Limb (tissue), 2 donors: ENCODE data around the gene COA4.
"Not testable (repeated sequence)": the region's sequence is repeated elsewhere in the genome, so short reads cannot be mapped to it uniquely, and the experiment has no call there.

Experiments
- DNase-seq, 2 donors: peaks; one replicate each; pipeline ENCODE4 v3.0.0-alpha.2; 2016; ENCODE audit errors: extremely low spot score in 2 of 2

The COA4 gene

GRCh38 chr11:73876424-73877310, at the start of gene COA4, which contains the start of gene PAAF1:
Gene COA4 (minus strand): TSS chr11:73876846. CDS start chr11:73873378, 3,468 bp downstream.
Gene PAAF1 (plus strand): TSS chr11:73876999. CDS start chr11:73877022, 23 bp downstream.
- peak; percentile 96 to 98 for DNase-seq

DNA sequence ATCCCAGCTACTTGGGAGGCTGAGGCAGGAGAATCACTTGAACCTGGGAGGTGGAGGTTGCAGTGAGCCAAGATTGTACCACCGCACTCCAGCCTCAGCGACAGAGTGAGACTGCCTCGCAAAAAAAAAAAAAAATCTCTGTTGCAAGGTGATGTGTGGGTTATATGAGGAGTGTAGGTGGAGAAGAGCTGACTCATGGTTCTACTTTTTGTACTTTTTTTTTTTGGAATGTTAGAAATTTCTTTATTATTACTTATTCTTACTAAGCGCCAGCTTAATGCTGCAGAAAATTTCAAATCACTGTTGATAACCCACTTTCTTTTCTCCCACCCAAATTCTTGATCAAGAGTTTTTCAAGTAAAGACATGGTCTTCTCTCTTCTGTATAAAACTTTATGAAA, 44.5 kb upstream of the COA4 start:
- DNase-seq, result no peak

GRCh38 chr11:73916435-73916834, 39.8 kb upstream of the COA4 start:
- no peak for DNase-seq

DNA sequence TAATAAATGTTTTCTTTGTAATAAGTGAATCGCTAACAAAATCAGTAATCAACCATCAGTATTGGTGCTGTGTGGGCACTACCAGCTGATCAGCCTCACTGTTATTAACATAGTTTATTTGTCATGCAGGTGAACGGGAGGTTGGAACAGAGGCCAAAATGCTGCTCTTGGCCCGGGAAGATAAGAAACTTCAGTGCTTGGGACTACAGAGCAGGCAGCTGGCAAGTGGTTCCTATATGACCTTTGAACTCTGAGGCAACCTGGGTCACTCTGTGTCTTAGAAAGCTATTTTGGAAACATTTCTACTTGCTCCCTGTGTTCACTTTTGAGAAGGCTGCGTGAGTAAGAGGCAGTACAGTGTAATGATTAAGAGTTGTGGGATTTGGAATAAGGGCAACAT, 37.6 kb upstream of the COA4 start:
- DNase-seq, result no peak

- no peak for DNase-seq
Observed at GRCh38 chr11:73913472-73913871, 36.8 kb upstream of the COA4 start.

GRCh38 chr11:73912026-73912425, 35.4 kb upstream of the COA4 start:
- DNase-seq, result no peak

- no peak for DNase-seq
Observed at GRCh38 chr11:73907191-73907590, 30.5 kb upstream of the COA4 start.

GRCh38 chr11:73902303-73902702, 25.7 kb upstream of the COA4 start:
- no peak for DNase-seq

- no peak for DNase-seq
Observed at GRCh38 chr11:73894725-73895335, 18.2 kb upstream of the COA4 start.

DNA sequence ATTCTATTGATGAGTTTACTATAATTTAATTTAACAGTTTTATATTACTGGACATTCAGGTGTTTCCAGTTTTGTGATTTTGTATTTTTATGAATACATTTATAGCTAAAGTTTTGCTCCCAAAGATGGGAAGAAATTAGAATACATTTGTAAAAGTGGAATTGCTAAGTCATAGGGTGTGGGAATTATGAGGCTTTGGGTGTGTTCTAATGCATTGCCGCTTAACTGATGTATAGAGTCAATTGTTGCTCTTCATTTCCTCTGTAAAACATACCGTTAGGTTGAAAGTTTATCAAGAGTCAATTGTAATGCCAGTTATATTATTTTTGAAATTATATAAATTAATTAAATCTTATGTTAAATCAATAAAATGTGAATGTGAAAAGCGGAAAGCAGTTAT, 16.4 kb upstream of the COA4 start:
- no peak for DNase-seq

- no peak for DNase-seq
Observed at GRCh38 chr11:73889536-73889935, 12.9 kb upstream of the COA4 start.

- DNase-seq, result no peak
Observed at GRCh38 chr11:73889019-73889418, 12.4 kb upstream of the COA4 start.

- no peak for DNase-seq
Observed at GRCh38 chr11:73888244-73888643, 11.6 kb upstream of the COA4 start.

DNA sequence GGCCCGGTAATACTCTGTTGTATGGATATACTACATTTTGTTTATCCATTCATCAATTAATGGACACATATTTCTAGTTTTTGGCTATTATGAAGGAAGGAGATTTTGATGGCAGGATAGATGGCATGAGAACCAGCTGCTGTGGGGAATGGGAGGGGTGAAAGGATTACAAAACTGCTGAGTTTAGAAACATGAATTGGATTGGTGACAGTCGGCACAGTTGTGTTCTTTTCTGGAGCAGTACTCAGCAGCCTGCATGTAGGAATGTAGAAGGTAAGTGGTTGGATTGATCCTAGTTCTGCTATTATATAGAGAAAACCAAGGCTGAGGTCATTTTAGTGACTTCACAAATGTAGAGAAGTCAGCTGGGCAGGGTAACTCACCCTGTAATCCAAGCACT, 7.2 kb upstream of the COA4 start:
- DNase-seq, result no peak

DNA sequence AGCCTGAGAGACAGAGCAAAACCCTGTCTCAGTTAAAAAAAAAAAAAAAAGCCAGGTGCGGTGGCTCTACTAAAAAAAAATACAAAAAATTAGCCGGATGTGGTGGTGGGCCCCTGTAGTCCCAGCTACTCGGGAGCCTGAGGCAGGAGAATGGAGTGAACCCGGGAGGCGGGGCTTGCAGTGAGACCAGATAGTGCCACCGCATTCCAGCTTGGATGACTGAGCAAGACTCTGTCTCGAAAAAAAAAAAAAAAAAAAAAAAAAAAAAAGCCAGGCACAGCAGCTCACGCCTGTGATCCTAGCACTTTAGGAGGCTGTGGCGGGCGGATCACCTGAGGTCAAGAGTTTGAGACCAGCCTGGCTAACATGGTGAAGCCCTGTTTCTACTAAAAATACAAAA, 3.8 kb upstream of the COA4 start:
- not testable (repeated sequence) for DNase-seq

DNA sequence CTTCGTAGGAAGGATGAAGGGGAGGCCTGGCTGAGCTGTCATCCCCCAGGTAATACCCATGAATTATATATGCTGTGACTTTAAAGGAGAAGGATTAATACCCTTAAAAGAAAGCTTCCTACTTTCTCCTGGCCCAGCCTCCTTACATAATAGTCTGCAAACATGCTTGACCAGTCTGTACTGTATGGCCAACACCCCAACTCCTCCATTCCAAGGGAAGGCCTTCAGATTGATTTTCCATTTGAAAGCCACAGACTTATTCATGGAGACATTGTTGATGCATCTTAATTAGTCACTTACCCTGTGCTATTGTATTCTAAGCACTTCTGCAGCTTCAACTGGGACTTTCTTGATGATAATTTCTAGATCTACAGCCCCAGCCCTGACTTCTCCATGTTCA, 2.1 kb upstream of the COA4 start:
- no peak for DNase-seq

GRCh38 chr11:73875840-73876239, 806 bp downstream of the COA4 start:
- DNase-seq, result no peak

DNA sequence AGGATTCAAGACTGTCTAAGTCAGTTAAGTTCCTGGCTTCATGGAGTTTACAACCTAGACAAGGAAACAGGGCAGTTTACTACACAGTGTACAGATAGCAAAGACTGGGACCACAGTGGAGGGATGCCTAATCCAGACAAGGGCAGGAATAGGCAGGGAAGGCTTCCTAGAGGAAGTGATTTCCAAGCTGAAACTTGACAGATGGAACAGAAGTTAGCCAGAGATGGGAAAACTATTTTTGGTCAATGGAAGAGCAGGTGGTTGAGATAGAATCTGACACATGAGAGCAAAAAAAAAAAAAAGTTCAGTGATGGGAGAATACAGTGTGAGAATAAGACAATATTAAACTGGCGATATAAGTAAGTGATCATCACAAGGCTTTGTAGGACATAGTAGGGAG, 1.3 kb downstream of the COA4 start:
- no peak for DNase-seq

- peak; percentile 32 to 60 for DNase-seq
Observed at GRCh38 chr11:73872749-73873357, 3.8 kb downstream of the COA4 start.

- DNase-seq, result no peak
Observed at GRCh38 chr11:73870261-73870660, 6.4 kb downstream of the COA4 start.

GRCh38 chr11:73869332-73869949, 7.2 kb downstream of the COA4 start:
- no peak for DNase-seq

GRCh38 chr11:73866586-73866996, 10.1 kb downstream of the COA4 start:
- no peak for DNase-seq
